SHP77 (cell line): ENCODE measurements around the gene PLCH1.

Source experiments
- DNase-seq, 2 experiments: peaks; one replicate each; lab custom pipeline; 2025; lab: John Stamatoyannopoulos, UW

The PLCH1 gene

GRCh38 chr3:155385896-155386625, 358.8 kb downstream of the PLCH1 start:
- no peak for DNase-seq

DNA sequence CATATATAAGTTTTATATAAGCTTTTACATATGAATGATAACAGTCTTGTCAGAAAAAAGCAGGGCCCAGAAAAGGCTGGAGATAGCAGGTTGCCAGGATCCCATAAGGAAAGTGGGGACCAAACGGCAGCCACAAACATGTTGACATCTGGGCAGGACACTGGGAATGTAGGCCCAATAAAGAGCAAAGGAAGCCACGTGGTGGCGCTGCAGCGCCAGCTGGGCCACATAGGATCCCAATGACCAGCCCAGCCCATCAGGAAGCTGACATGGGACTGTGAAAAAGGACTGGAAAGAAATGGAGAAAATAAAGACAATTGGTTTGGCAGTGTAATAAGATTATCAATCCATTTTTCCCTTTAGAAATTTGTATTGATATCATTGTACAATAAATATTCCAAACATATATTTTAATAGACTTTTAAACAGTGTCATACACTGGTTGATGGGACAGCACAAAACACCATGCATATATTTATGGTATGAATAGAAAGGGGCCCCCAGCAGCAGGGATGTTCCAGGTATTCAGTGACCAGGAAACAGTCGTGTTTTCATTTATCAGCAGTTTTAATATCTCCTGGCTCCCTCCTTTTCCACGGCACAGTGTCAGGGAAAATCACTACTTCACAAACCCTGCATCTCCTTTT, 362.4 kb downstream of the PLCH1 start:
- DNase-seq: peak; percentile 17 to 50

GRCh38 chr3:155377847-155378246, 367.0 kb downstream of the PLCH1 start:
- DNase-seq: no peak

DNA sequence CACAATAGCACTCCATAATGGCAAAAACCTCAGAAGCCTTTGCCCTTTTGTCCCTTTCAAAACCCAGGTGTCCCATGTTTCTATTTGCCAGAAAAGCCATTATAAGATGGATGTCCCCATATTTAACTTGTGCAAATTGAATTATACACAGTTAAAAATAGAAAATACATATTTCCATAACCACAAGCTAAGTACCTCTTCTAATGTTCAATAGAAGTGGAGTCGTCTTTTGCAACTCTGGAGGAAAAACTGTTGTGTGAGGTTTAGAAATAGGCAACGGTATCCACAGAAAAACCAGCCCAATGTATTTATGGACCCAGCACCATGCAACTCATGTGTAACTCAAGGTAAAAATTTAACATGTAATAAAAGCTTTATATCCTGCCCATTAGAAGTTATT, 367.8 kb downstream of the PLCH1 start:
- no peak for DNase-seq

DNA sequence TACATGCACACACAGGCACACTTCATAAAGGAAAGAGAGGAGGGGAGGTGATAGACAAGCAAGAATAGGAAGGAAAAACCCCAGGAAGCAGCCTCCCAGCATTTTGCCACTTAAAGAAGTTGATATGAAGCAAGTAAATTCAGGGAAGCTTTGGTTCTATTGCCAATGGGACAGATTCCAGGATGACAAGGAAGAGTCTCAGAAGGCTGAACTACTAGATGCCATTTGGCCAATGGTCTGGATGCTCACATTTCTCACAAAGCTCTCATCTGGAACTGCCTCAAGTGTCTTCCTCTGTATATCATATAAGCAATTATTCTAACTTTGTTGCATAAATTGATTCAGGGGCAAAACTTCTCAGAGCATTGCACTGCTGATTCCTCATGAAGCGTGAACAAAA, 372.6 kb downstream of the PLCH1 start:
- DNase-seq: no peak

DNA sequence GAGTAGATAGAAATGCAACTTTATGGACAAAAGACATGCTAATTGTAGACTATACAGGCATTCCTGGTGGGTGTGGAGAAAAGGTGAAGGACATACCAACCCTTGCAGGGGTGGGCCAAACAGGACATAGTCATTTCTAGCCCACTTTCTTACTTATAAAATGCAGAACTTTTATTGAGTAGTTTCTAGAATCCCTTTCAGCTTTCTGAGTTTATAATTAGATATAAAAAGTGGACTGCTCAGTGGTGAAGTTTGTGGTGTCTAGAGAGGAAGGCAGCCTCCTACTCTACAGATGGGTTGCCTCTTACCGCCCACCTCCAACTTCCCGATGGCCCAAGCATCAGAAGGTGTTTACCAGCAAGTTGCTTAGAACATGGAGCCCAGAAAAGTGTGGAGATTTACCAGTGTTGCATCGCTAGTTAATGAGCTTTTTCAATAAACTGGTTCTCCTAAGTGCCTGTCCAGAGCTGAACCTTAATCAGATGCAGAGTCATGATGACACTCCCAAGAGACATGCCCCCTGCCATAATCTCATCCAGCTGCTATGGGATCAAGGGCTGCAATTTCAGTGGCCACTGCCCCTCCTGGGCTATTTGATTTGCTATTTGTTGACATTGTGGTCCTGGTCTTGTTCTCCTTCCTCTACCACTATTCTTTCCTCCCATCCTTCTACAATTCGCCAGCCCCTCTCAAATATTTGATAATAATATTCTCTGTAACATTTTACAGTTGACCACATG, 373.9 kb downstream of the PLCH1 start:
- DNase-seq: no peak

DNA sequence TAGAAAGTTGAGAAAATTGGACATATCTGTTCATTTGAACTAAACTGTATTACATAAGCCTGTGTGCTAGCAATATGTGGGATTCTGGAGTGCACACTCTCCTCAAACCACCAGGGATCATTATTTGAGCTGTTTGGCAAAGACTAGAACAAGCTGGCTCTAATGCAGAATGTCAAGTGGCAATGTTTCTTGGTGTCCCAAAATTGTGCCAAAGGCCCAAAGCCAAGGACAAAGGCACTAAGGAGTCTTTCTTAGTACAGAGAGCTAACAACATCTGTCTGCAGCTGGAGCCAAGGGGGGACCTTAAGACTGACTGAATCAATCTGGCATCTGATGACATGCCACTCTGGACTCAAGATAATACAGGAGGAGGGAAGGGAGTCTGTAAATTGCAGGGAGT, 374.7 kb downstream of the PLCH1 start:
- no peak for DNase-seq

DNA sequence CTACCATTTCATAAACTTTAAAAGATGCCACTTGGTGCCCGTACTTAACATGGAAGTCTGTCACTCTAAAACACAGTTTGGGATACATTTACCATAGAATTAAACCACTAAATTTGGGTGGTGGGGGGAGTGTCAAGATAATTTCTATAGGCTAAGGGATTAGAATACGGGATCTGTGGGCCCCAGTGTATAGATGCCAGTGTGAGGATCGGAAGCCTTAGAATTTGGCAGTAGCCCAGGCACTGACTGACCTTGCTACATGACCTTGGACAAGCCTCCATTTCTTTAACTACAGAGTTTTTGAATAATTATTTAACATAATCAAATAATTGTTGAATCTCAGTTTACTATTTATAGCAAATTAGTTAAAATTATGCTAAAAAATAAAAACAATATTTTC, 375.1 kb downstream of the PLCH1 start:
- no peak for DNase-seq

DNA sequence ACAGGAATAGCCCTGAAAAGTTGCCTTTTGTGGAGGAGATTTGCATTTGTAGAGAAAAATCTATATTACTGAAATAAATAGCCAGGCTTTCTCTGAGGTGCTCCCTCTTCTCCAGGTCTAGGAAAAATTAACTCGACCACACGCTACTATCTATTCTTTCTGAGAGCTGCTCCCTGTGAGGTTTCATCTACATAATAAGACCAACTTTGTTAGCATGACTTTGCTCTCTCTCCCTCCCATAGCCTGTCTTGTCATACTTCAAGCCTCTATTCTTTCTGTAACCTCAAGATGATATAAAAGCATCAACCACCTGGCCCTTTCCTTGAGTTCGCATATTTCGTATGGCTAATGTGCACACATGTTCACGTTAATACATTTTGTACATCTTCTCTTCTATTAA, 375.6 kb downstream of the PLCH1 start:
- no peak for DNase-seq

DNA sequence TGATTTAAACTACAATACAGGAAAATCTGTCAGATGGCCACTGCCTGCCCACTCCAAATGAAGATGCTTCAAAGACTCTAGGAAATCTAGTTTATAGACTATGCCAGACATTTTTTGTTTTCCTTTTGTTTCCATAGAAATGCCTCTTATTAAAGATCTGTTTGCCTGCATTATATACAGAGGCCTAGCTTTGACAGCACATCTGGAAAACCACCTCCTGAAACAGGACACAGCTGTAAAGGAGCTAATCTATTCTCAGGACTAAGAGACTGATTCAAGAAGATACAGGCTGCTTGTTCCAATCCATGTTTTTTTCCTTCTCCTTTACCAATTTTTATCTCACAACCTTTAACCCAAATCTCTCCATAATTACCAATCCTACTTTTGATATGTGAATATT, 376.1 kb downstream of the PLCH1 start:
- no peak for DNase-seq

DNA sequence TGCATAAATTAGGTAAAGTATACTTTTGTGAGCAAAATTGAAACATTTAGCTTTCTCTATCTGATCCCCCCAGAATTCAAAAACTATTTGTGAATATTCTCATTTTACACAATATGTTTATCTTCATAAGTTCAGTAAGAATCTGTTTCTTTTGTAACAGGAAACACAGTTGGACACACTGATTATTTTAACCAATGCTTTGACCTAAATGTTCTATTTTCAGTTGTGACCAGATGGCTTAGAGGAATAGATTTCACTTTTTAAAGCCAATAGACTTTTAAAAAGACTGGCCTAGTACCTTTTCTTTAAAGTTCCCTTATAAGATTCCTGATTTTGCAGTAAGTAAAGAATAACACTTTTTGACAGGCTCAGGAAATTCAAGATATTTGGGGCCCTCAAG, 377.4 kb downstream of the PLCH1 start:
- DNase-seq: no peak

DNA sequence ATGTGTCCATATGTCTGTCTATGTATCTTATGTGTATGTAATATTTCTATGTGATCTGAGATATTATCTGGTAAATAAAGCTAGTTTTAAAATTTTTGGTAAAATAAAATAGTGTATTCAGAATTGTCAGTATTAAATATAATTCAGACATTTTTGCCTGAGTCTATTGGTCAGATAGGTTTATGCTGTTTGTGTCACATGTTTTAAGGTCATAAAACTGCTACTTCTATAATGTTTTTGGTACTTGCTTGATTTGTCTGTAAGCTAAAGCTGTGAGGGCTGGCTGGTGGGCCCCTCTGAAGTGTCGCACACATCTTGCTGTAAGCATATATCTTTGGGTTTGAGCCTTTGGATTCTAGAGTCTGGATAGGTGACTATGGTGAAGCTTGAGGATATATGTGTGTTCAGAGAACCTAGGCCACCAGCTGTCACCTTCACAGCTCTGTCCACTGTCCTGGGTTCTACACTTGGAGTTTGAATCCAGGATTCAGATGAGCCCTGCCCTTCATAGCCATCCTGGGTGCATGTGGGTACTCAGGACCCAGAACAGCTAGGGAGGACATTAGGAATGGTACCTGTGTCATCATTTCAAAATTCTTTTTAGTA, 379.6 kb downstream of the PLCH1 start:
- no peak for DNase-seq

- DNase-seq: no peak
Observed at GRCh38 chr3:155364492-155364891, 380.4 kb downstream of the PLCH1 start.

GRCh38 chr3:155363690-155364070, 381.2 kb downstream of the PLCH1 start:
- DNase-seq: no peak

- DNase-seq: no peak
Observed at GRCh38 chr3:155362808-155363689, 381.8 kb downstream of the PLCH1 start.

GRCh38 chr3:155360281-155360680, 384.6 kb downstream of the PLCH1 start:
- DNase-seq: no peak

DNA sequence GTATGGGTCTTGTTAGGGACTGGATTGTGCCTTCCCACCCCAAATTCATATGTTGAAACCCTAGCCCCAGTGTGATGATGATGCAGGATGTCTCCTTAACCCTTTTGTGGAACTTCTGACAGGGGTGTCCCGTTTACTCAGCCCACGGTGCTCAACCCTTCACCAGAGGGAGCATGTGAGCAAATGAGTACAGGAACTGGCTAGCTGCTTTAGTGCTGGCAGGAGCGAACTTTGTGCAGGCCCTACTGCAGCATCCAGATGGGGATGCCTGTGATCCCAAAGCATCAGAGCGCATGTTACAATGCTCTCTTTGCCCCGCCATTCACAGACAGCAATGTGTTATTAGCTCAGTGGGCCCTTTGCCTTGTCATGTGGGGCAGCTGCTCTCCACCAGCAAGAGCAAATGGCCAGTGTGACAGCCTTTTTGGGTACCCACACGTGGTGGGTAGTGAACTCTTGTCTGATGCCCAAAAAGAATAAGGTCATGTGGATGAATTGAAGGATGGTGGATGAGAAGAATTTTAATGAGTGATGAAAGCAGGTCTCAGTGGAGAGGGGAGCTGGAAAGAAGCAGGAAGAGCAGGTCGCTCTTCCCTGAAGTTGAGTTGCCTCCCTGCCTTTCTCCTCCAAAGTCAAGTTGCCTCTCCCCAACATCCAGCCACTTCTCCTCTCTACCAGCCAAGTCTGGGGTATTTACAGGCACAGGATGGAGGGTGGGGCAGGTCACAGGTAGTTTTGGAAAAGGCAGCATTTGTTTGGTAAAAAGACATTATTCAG, 388.1 kb downstream of the PLCH1 start:
- DNase-seq: no peak

GRCh38 chr3:155354658-155355057, 390.2 kb downstream of the PLCH1 start:
- no peak for DNase-seq

- DNase-seq: peak; percentile 3 to 31
Observed at GRCh38 chr3:155352900-155353490, 391.9 kb downstream of the PLCH1 start.

DNA sequence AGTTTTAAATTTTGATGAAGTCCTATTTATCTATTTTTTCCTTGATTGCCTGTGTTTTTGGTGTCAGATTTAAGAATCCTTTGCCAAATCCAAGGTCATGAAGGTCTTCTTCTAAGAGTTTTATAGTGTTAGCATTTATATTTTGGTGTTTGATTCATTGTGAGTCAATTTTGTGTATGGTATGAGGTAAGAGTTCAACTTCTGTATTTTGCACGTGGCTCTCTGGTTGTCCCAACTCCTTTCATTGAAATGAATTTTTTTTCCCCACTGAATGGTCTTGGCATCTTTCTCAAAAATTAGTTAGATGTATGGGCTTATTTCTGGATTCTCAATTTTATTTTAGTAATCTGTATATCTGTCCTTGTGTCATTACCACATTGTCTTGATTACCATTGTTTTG, 394.3 kb downstream of the PLCH1 start:
- DNase-seq: no peak

DNA sequence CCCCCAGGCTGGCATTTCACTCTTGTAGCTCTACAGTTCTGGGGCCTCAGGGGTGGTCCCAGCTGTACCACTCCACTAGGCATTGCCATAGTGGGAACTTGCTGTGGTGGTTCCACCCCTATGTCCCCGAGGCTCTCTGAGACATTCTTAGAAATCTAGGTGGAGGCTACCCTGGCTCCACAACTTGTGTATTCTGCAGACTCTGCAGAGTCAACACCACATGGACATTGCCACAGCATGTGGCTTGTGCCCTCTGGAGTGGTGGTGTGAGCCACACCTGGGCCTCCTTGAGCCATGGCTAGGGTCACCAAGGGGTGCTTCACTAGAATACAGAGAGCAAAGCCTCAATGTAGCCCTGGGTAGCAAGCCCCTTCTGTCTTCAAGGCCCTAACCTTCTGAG, 397.0 kb downstream of the PLCH1 start:
- DNase-seq: no peak
